T-helper 2 cell treated with Interferon-gamma antibody and Interleukin-4, amounts not matched to agents 100 ng/mL and 5 ng/mL, for 36 hours (primary cell): ENCODE measurements around the gene TMOD3. TPM values are rescaled to one million over a fixed set of nuclear protein-coding genes. Genes with fewer than 3 reads are reported as not detected.

Source experiments
- intact Hi-C: fragments of 100-400 bp; cut with micrococcal nuclease; formaldehyde crosslinking; loops from one replicate; pipeline ENCODE4 v1.15.1; 2023
- total RNA-seq: library from RNA; stranded (reverse); gene quantifications from 2 replicates; pipeline ENCODE4 v1.2.3, GENCODE V29; 2022

Gene TMOD3
- total RNA-seq, 1 donor from 2014 or later, result 60.5 TPM

- intact Hi-C loops, result no loop called here
These were observed 35.1 kb downstream of the TMOD3 start for GRCh38 chr15:51864408-51865056.

GRCh38 chr15:51865317-51865716 is 35.9 kb downstream of the TMOD3 start:
- intact Hi-C loops, result no loop called here

GRCh38 chr15:51866161-51866560 is 36.7 kb downstream of the TMOD3 start:
- intact Hi-C loops, result no loop called here

- intact Hi-C loops, result no loop called here
These were observed 37.3 kb downstream of the TMOD3 start for GRCh38 chr15:51866751-51867150.

- intact Hi-C loops, result no loop called here
These were observed 39.6 kb downstream of the TMOD3 start for GRCh38 chr15:51869060-51869421.

- intact Hi-C loops, result no loop called here
These were observed 41.3 kb downstream of the TMOD3 start for GRCh38 chr15:51870774-51871173.

GRCh38 chr15:51874751-51875644 is 45.5 kb downstream of the TMOD3 start:
- intact Hi-C loops, result no loop called here

GRCh38 chr15:51876169-51876568 is 46.7 kb downstream of the TMOD3 start:
- intact Hi-C loops, result no loop called here

GRCh38 chr15:51878446-51879386 is 49.3 kb downstream of the TMOD3 start:
- intact Hi-C loops, result no loop called here

- intact Hi-C loops, result no loop called here
These were observed 50.1 kb downstream of the TMOD3 start for GRCh38 chr15:51879555-51879954.

GRCh38 chr15:51883271-51883837 is 53.9 kb downstream of the TMOD3 start:
- intact Hi-C loops, result no loop called here

- intact Hi-C loops, result no loop called here
These were observed 54.6 kb downstream of the TMOD3 start for GRCh38 chr15:51884041-51884440.

- intact Hi-C loops, result loop anchor here (5.0 kb wide), 1 partner anchor 258 kb away; no protein-coding TSS in a partner anchor
These were observed 55.2 kb downstream of the TMOD3 start for GRCh38 chr15:51884517-51885236.

GRCh38 chr15:51885758-51886157 is 56.3 kb downstream of the TMOD3 start:
- intact Hi-C loops, result loop anchor here (5.0 kb wide), 1 partner anchor 257 kb away; no protein-coding TSS in a partner anchor

- intact Hi-C loops, result loop anchor here (1.0 to 5.0 kb wide), 2 partner anchors 254 to 339 kb away; no protein-coding TSS in a partner anchor
These were observed 58.6 kb downstream of the TMOD3 start for GRCh38 chr15:51887887-51888592.

GRCh38 chr15:51888593-51889195 is 59.2 kb downstream of the TMOD3 start:
- intact Hi-C loops, result loop anchor here (1.0 to 5.0 kb wide), 2 partner anchors 254 to 339 kb away; no protein-coding TSS in a partner anchor

GRCh38 chr15:51889486-51889885 is 60.0 kb downstream of the TMOD3 start:
- intact Hi-C loops, result loop anchor here (5.0 kb wide), 1 partner anchor 253 kb away; no protein-coding TSS in a partner anchor

- intact Hi-C loops, result no loop called here
These were observed 75.0 kb downstream of the TMOD3 start for GRCh38 chr15:51904421-51904820.

GRCh38 chr15:51904931-51905330 is 75.5 kb downstream of the TMOD3 start:
- intact Hi-C loops, result no loop called here
